Mesenchymal stem cell (in vitro differentiated cells and primary cell): Measurements from ENCODE around the gene HPCAL1.

Source experiments
- DNase-seq: peaks from one replicate; pipeline ENCODE4 v3.0.0-alpha.2; 2013
- H2AFZ ChIP-seq: one replicate; pipeline ENCODE4 v1.6.1; 2013; ENCODE audit warnings: low read depth, mild to moderate bottlenecking, control low read depth, inconsistent platforms, low read length, moderate library complexity
- H2AK5ac ChIP-seq: 2 replicates; pipeline ENCODE4 v1.6.1; 2013; ENCODE audit warnings: low read length, moderate library complexity, mild to moderate bottlenecking, inconsistent platforms; ENCODE audit not compliant: severe bottlenecking
- H2BK120ac ChIP-seq: one replicate; pipeline ENCODE4 v1.6.1; 2013; ENCODE audit warnings: low read depth, mild to moderate bottlenecking, inconsistent platforms, low read length, moderate library complexity
- H2BK12ac ChIP-seq, 2 experiments: one replicate each; pipeline ENCODE4 v1.6.1; 2013; ENCODE audit warnings: inconsistent platforms in 2 of 2, low read length in 2 of 2, mild to moderate bottlenecking in 2 of 2, moderate library complexity in 2 of 2, control low read depth in 1 of 2
- H2BK15ac ChIP-seq: one replicate; pipeline ENCODE4 v1.6.1; 2013; ENCODE audit warnings: mild to moderate bottlenecking, low read depth, inconsistent platforms; ENCODE audit not compliant: poor library complexity, severe bottlenecking
- H2BK5ac ChIP-seq: 2 replicates; pipeline ENCODE4 v1.6.1; 2013; ENCODE audit warnings: low read depth, mild to moderate bottlenecking, low read length, control low read depth, inconsistent platforms; ENCODE audit not compliant: poor library complexity, severe bottlenecking
- H3K14ac ChIP-seq, 2 experiments: one replicate each; pipeline ENCODE4 v1.6.1; 2013; ENCODE audit warnings: inconsistent platforms in 2 of 2, low read length in 2 of 2, control low read depth in 1 of 2, mild to moderate bottlenecking in 1 of 2, moderate library complexity in 1 of 2
- H3K18ac ChIP-seq, 2 experiments: one replicate each; pipeline ENCODE4 v1.6.1; 2013; ENCODE audit warnings: inconsistent platforms in 2 of 2, low read length in 2 of 2, control low read depth in 1 of 2, low read depth in 1 of 2, mild to moderate bottlenecking in 1 of 2
- H3K23ac ChIP-seq, 2 experiments: one replicate each; pipeline ENCODE4 v1.6.1; 2013; ENCODE audit warnings: inconsistent platforms in 2 of 2, low read length in 2 of 2, mild to moderate bottlenecking in 2 of 2, moderate library complexity in 2 of 2, control low read depth in 1 of 2
- H3K27ac ChIP-seq: 2 replicates; pipeline ENCODE4 v1.5.1; 2013; ENCODE audit warnings: mild to moderate bottlenecking, moderate library complexity, low read length, control low read depth, inconsistent platforms; ENCODE audit not compliant: poor library complexity, severe bottlenecking
- H3K27me3 ChIP-seq, 2 experiments: 2 replicates each; pipeline versions ENCODE4 v1.6.1 to v1.7.0; 2013; ENCODE audit warnings: low read length in 2 of 2, mild to moderate bottlenecking in 2 of 2, moderate library complexity in 2 of 2, control low read depth in 1 of 2, inconsistent platforms in 1 of 2; ENCODE audit not compliant: control insufficient read depth in 1 of 2, insufficient read depth in 1 of 2
- H3K36me3 ChIP-seq, 2 experiments: 2 replicates each; pipeline versions ENCODE4 v1.6.1 to v1.7.0; 2013; ENCODE audit warnings: low read length in 2 of 2, control low read depth in 1 of 2, inconsistent platforms in 1 of 2, low read depth in 1 of 2, mild to moderate bottlenecking in 1 of 2; ENCODE audit not compliant: insufficient read depth in 2 of 2, control insufficient read depth in 1 of 2
- H3K4ac ChIP-seq, 2 experiments: one replicate each; pipeline ENCODE4 v1.6.1; 2013; ENCODE audit warnings: inconsistent platforms in 2 of 2, low read length in 2 of 2, mild to moderate bottlenecking in 2 of 2, moderate library complexity in 2 of 2, control low read depth in 1 of 2, low read depth in 1 of 2
- H3K4me1 ChIP-seq: 2 replicates; pipeline ENCODE4 v1.6.1; 2013; ENCODE audit warnings: low read depth, low read length, control low read depth; ENCODE audit not compliant: control insufficient read depth, insufficient read depth
- H3K4me2 ChIP-seq: 2 replicates; pipeline ENCODE4 v1.6.1; 2013; ENCODE audit warnings: low read length, mild to moderate bottlenecking, inconsistent platforms; ENCODE audit not compliant: poor library complexity, severe bottlenecking
- H3K4me3 ChIP-seq, 2 experiments: 2 replicates each; pipeline versions ENCODE4 v1.5.1 to v1.7.0; 2013; ENCODE audit warnings: low read length in 2 of 2, mild to moderate bottlenecking in 2 of 2, control low read depth in 1 of 2, low read depth in 1 of 2; ENCODE audit not compliant: insufficient read depth in 1 of 2
- H3K79me1 ChIP-seq: replicated peaks from 2 replicates; pipeline ENCODE4 v1.6.1; 2013; ENCODE audit warnings: mild to moderate bottlenecking, control low read depth, low read length, inconsistent platforms; ENCODE audit not compliant: poor library complexity, severe bottlenecking
- H3K9ac ChIP-seq: 2 replicates; pipeline ENCODE4 v1.7.0; 2013; ENCODE audit warnings: mild to moderate bottlenecking, low read length, moderate library complexity
- H3K9me3 ChIP-seq: 2 replicates; pipeline ENCODE4 v1.7.0; 2013; ENCODE audit warnings: mild to moderate bottlenecking, low read length; ENCODE audit not compliant: control insufficient read depth
- H4K8ac ChIP-seq: one replicate; pipeline ENCODE4 v1.6.1; 2013; ENCODE audit warnings: inconsistent platforms, mild to moderate bottlenecking, low read length, moderate library complexity
- H4K91ac ChIP-seq: one replicate; pipeline ENCODE4 v1.6.1; 2013; ENCODE audit warnings: mild to moderate bottlenecking, low read length, inconsistent platforms
- WGBS: methylation state at CpG from one replicate; pipeline ENCODE4 v1.1.7; 2013; ENCODE audit warnings: mixed read lengths; 5-methylcytosine and 5-hydroxymethylcytosine counted together

HPCAL1 gene

GRCh38 chr2:10323535-10323934 lies 20.8 kb downstream of the HPCAL1 start:
- Histone ChIP-seq H3K4me1 (peaks cover 20% of the 10 kb centered on the region), H3K4me3 (no peak overlapping the region), H2BK120ac (no peak overlapping the region), H3K79me1 (peaks cover 42% of the 10 kb centered on the region), H3K36me3 (peaks cover 0 to 7% of the 10 kb centered on the region in 2 experiments), H3K27ac (no peak overlapping the region), H3K27me3 (no peaks in the 10 kb centered on the region), H3K14ac (no peak overlapping the region), H3K4ac (no peak overlapping the region), H3K9me3 (peaks cover 17% of the 10 kb centered on the region), H3K18ac (no peak overlapping the region), H2BK12ac (no peak overlapping the region), H3K9ac (peak overlapping the region; percentile 39), H2AFZ (no peak overlapping the region), H2AK5ac (no peak overlapping the region), H4K8ac (no peak overlapping the region), H2BK5ac (no peak overlapping the region), H3K4me2 (no peak overlapping the region), H3K23ac (no peak overlapping the region), H4K91ac (no peak overlapping the region), H2BK15ac (no peak overlapping the region)
- no peak for DNase-seq
- 100% methylated on average over 4 of the region's 5 CpGs for WGBS

- Histone ChIP-seq H4K8ac (no peak overlapping the region), H2BK12ac (no peak overlapping the region), H2AK5ac (no peak overlapping the region), H3K27me3 (no peaks in the 10 kb centered on the region), H3K36me3 (peaks cover 0 to 7% of the 10 kb centered on the region in 2 experiments), H3K79me1 (peaks cover 35% of the 10 kb centered on the region), H2BK5ac (no peak overlapping the region), H2BK15ac (no peak overlapping the region), H2BK120ac (no peak overlapping the region), H3K27ac (no peak overlapping the region), H3K18ac (no peak overlapping the region), H3K4me1 (peaks cover 20% of the 10 kb centered on the region), H4K91ac (no peak overlapping the region), H3K4me2 (no peak overlapping the region), H2AFZ (no peak overlapping the region), H3K9me3 (peaks cover 17% of the 10 kb centered on the region), H3K4me3 (no peak overlapping the region), H3K4ac (no peak overlapping the region), H3K23ac (no peak overlapping the region), H3K9ac (peak overlapping the region; percentile 39), H3K14ac (no peak overlapping the region)
- WGBS, result 63% methylated on average over 5 of the region's 5 CpGs
- DNase-seq, result peak; percentile 70
Observed at GRCh38 chr2:10324095-10324832, 21.6 kb downstream of the HPCAL1 start.

DNA sequence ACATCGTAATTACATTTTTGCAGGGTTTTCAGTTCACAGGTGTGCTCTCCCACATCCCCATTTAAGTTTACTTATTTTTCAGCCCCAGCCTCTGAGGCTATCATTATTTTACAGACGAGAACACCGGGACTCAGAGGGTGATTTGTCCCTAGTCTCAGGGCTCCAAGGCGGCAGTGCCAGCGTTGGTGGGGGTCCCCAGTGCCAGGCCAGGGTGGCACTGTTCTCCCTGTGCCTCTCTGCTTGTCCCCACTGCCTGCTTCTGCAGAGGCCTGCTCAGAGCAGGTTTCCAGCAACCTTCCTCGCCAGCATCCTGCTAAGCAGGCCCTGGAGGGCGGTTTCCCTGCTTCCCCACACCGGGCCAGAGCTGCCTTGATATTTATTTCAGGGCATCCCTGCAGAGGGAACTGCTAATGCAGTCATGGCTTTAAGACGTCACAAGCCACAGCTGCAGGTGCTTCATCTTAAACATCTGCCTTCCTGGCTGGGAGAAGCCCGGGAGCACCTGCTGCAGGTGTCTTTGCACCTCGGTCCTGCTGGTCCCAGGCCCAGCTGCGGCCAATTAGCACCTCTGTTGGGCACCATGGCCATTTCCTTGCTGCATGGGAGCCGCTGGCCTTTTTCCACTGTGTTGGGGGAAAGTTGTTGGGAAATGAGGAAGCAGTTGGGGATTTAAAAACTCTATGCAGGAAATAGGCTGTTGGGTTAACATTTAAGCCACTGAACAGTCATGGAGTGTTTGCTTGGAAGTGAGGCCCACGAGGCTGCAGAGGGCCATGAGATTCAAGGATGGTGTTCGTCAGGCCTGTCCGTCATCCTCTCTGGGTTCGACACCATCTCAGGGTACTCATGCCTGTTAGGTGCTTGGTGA lies 22.8 kb downstream of the HPCAL1 start:
- Histone ChIP-seq H2BK5ac (no peak overlapping the region), H4K91ac (no peak overlapping the region), H3K27me3 (no peaks in the 10 kb centered on the region), H3K9me3 (peaks cover 17% of the 10 kb centered on the region), H2BK15ac (no peak overlapping the region), H2AK5ac (peak overlapping the region; percentile 34), H3K23ac (no peak overlapping the region), H2AFZ (no peak overlapping the region), H3K4me3 (no peak overlapping the region), H4K8ac (no peak overlapping the region), H3K27ac (no peak overlapping the region), H3K4ac (no peak overlapping the region), H3K79me1 (peaks cover 30% of the 10 kb centered on the region), H2BK12ac (no peak overlapping the region), H3K18ac (no peak overlapping the region), H3K4me1 (peaks cover 29% of the 10 kb centered on the region), H3K4me2 (no peak overlapping the region), H3K9ac (no peak overlapping the region), H2BK120ac (no peak overlapping the region), H3K14ac (no peak overlapping the region), H3K36me3 (peaks cover 0 to 7% of the 10 kb centered on the region in 2 experiments)
- WGBS, result 86% methylated on average over 17 of the region's 17 CpGs
- DNase-seq, result no peak

- DNase-seq, result no peak
- no peak overlapping the region for H3K27ac ChIP-seq
- WGBS, result 84% methylated on average over 7 of the region's 7 CpGs
- no peak overlapping the region for H3K4me3 ChIP-seq
- peaks cover 13% of the 10 kb centered on the region for H3K9me3 ChIP-seq
- no peak overlapping the region for H3K4ac ChIP-seq
- H2BK5ac ChIP-seq, result no peak overlapping the region
- peaks cover 36% of the 10 kb centered on the region for H3K4me1 ChIP-seq
- H4K91ac ChIP-seq, result no peak overlapping the region
- peak overlapping the region in 1 of 2 experiments; percentile 84 for H3K14ac ChIP-seq
- H2BK120ac ChIP-seq, result no peak overlapping the region
- H4K8ac ChIP-seq, result no peak overlapping the region
- no peak overlapping the region for H2AFZ ChIP-seq
- peak overlapping the region in 1 of 2 experiments; percentile 48 for H3K18ac ChIP-seq
- H3K79me1 ChIP-seq, result peaks cover 31% of the 10 kb centered on the region
- H3K23ac ChIP-seq, result peak overlapping the region in 1 of 2 experiments; percentile 9
- no peak overlapping the region for H2AK5ac ChIP-seq
- peaks cover 0 to 8% of the 10 kb centered on the region in 2 experiments for H3K36me3 ChIP-seq
- H2BK12ac ChIP-seq, result no peak overlapping the region
- no peaks in the 10 kb centered on the region for H3K27me3 ChIP-seq
- H3K4me2 ChIP-seq, result no peak overlapping the region
- H2BK15ac ChIP-seq, result no peak overlapping the region
- H3K9ac ChIP-seq, result no peak overlapping the region
Observed at GRCh38 chr2:10326151-10326616, 23.5 kb downstream of the HPCAL1 start.
